Transverse colon (tissue), 4 donors: Measurements from ENCODE around the gene PDSS1. TPM values are rescaled to one million over a fixed set of nuclear protein-coding genes. Genes with fewer than 3 reads are reported as not detected.

Experiments used
- DNase-seq: peaks from one replicate; pipeline ENCODE4 v3.0.0-alpha.2; 2019
- H3K27ac ChIP-seq, 4 donors: fragments of 200-600 bp; sonication (generic); 2 replicates each; pipeline ENCODE4 v1.5.1; 2016 to 2018; ENCODE audit warnings: inconsistent platforms in 4 of 4
- H3K27me3 ChIP-seq: fragments of 200-600 bp; sonication (generic); 2 replicates; pipeline ENCODE4 v1.5.1; 2017; ENCODE audit warnings: inconsistent platforms
- H3K36me3 ChIP-seq, 4 donors: fragments of 200-600 bp; sonication (generic); 2 replicates each; pipeline ENCODE4 v1.5.1; 2017 to 2019; ENCODE audit warnings: inconsistent platforms in 4 of 4
- H3K4me1 ChIP-seq, 4 donors: fragments of 200-600 bp; sonication (generic); 2 replicates each; pipeline ENCODE4 v1.5.1; 2017 to 2020; ENCODE audit warnings: inconsistent platforms in 4 of 4
- H3K4me3 ChIP-seq, 4 donors: fragments of 200-600 bp; sonication (generic); 1 replicate in 1 of 4; 2 replicates in 3 of 4; pipeline versions ENCODE4 v1.5.1 to v1.6.1; 2017 to 2019; ENCODE audit warnings: inconsistent platforms in 4 of 4
- H3K9me3 ChIP-seq, 2 donors: fragments of 200-600 bp; sonication (generic); 2 replicates each; pipeline ENCODE4 v1.5.1; 2017 to 2019; ENCODE audit warnings: inconsistent platforms in 2 of 2
- EP300 ChIP-seq: sonication (generic); formaldehyde crosslinking; IDR thresholded peaks from one replicate; pipeline ENCODE4 v1.6.1; 2017; ENCODE audit warnings: antibody characterized with exemption, low read depth
- POLR2A ChIP-seq: fragments of 450-650 bp; IDR thresholded peaks from one replicate; pipeline ENCODE4 v1.6.1; 2016; ENCODE audit warnings: antibody characterized with exemption, mild to moderate bottlenecking, moderate library complexity
- POLR2AphosphoS5 ChIP-seq, 3 donors: sonication (generic); formaldehyde crosslinking; IDR thresholded peaks; one replicate each; pipeline ENCODE4 v1.6.1; 2016; ENCODE audit warnings: antibody characterized with exemption in 3 of 3
- WGBS, 2 donors: methylation state at CpG; one replicate each; pipeline ENCODE4 v1.1.5; 2018; ENCODE audit warnings: low coverage in 1 of 2; 5-methylcytosine and 5-hydroxymethylcytosine counted together
- in situ Hi-C, 4 donors: fragments of 200-750 bp; cut with MboI; loops; one replicate each; pipeline versions ENCODE4 v1.15.0 to v1.15.1; 2017; ENCODE audit warnings: low sequenced_read_pairs in 3 of 4, low pct_ligation_motif_present in 1 of 4, low pct_unique_long_range_greater_than_20kb in 1 of 4
- intact Hi-C: fragments of 100-400 bp; cut with DNase I; formaldehyde crosslinking; loops from one replicate; pipeline ENCODE4 v1.15.1; 2023; ENCODE audit warnings: low total_unique reads
- total RNA-seq, 4 donors: library from RNA; depleted of rRNA; stranded (reverse); fragments of >200 nt; gene quantifications; one replicate each; pipeline ENCODE4 v1.1.0, GENCODE V29; 2016
- TF ChIP-seq, protein P1 (sequence below), 5 experiments: fragments of 200-600 bp in 3 of 5; fragments of 450-650 bp in 2 of 5; sonication (generic) in 3 of 5; IDR thresholded peaks; 1 replicate in 2 of 5; 2 replicates in 3 of 5; pipeline ENCODE4 v1.5.1; 2016 to 2017; ENCODE audit warnings: antibody characterized with exemption in 5 of 5, inconsistent platforms in 3 of 5, mild to moderate bottlenecking in 2 of 5, moderate library complexity in 1 of 5

The PDSS1 gene
- total RNA-seq, 4 donors from 2014 or later = 13.1 to 66.7 (median 23.8) TPM

- Histone ChIP-seq H3K4me3 (no peak overlapping the region), H3K36me3 (peaks cover 0 to 32% (median 1%) of the 10 kb centered on the region in 4 donors), H3K9me3 (no peaks in the 10 kb centered on the region), H3K27me3 (no peaks in the 10 kb centered on the region), H3K27ac (peak overlapping the region in 1 of 4 donors; percentile 30), H3K4me1 (peaks cover 0 to 4% (median 2%) of the 10 kb centered on the region in 4 donors)
- WGBS, 2 donors = 34 to 39% methylated on average over 6 of the region's 6 CpGs
- no peak for DNase-seq
- TF ChIP-seq EP300 (no peak), POLR2AphosphoS5 (IDR thresholded peaks at IDR 0.05) (no peak), POLR2A (no peak)
- TF ChIP-seq, protein P1, sequence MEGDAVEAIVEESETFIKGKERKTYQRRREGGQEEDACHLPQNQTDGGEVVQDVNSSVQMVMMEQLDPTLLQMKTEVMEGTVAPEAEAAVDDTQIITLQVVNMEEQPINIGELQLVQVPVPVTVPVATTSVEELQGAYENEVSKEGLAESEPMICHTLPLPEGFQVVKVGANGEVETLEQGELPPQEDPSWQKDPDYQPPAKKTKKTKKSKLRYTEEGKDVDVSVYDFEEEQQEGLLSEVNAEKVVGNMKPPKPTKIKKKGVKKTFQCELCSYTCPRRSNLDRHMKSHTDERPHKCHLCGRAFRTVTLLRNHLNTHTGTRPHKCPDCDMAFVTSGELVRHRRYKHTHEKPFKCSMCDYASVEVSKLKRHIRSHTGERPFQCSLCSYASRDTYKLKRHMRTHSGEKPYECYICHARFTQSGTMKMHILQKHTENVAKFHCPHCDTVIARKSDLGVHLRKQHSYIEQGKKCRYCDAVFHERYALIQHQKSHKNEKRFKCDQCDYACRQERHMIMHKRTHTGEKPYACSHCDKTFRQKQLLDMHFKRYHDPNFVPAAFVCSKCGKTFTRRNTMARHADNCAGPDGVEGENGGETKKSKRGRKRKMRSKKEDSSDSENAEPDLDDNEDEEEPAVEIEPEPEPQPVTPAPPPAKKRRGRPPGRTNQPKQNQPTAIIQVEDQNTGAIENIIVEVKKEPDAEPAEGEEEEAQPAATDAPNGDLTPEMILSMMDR (IDR thresholded peaks at IDR 0.05) = no peak
- intact Hi-C loops = no loop called here
- in situ Hi-C loops = loop anchor here in 1 of 4 donors (25.0 kb wide), 1 partner anchor 123 kb away; the partner anchor contains the start of gene ABI1
Observed at GRCh38 chr10:26739071-26739631, 41.6 kb downstream of the PDSS1 start.

DNA sequence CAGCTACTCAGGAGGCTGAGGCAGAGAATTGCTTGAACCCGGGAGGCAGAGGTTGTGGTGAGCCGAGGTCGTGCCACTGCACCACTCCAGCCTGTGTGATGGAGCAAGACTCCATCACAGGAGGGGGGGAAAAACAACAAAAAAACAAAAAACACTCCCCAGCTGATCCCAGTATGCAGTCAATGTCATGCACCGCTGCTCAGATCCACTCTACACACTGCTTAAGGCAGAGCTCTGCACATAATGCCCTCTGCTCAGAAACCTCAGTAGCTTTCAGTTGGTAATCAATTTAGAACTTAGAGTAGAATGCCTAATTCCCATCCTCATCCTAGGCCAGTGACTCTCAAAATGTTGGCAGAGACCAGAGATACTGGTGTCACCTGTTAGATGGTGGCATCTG, 43.9 kb downstream of the PDSS1 start:
- no peak overlapping the region for H3K4me3 ChIP-seq
- no peak overlapping the region for H3K27ac ChIP-seq
- no peak for DNase-seq
- H3K9me3 ChIP-seq = no peaks in the 10 kb centered on the region
- peaks cover 0 to 41% (median 2%) of the 10 kb centered on the region in 4 donors for H3K36me3 ChIP-seq
- intact Hi-C loops (no loop called here), in situ Hi-C loops (loop anchor here in 2 of 4 donors (10.0 to 25.0 kb wide), 2 partner anchors 113 to 121 kb away; partner anchors contain the start of gene ABI1 (in 1 of the 2))
- 95% methylated on average over 4 of the region's 4 CpGs; no CpG with 5 or more reads in 1 of the 2 donors for WGBS, 2 donors
- no peak for TF ChIP-seq EP300
- TF ChIP-seq, protein P1 (IDR thresholded peaks at IDR 0.05) = no peak
- TF ChIP-seq POLR2AphosphoS5 (IDR thresholded peaks at IDR 0.05) = no peak
- no peak for TF ChIP-seq POLR2A
- H3K27me3 ChIP-seq = no peaks in the 10 kb centered on the region
- H3K4me1 ChIP-seq = peaks cover 0 to 4% (median 0%) of the 10 kb centered on the region in 4 donors

GRCh38 chr10:26743091-26743490, 45.6 kb downstream of the PDSS1 start:
- H3K27ac ChIP-seq = no peak overlapping the region
- H3K4me3 ChIP-seq = no peak overlapping the region
- intact Hi-C loops (no loop called here), in situ Hi-C loops (loop anchor here in 2 of 4 donors (10.0 to 25.0 kb wide), 2 partner anchors 112 to 119 kb away; partner anchors contain the start of gene ABI1 (in 1 of the 2))
- peaks cover 0 to 49% (median 2%) of the 10 kb centered on the region in 4 donors for H3K36me3 ChIP-seq
- H3K9me3 ChIP-seq = no peaks in the 10 kb centered on the region
- WGBS, 2 donors = 87 to 94% methylated on average over 2 of the region's 2 CpGs
- no peak for DNase-seq
- TF ChIP-seq POLR2AphosphoS5 (IDR thresholded peaks at IDR 0.05) (no peak), EP300 (no peak), POLR2A (no peak)
- TF ChIP-seq, protein P1 (IDR thresholded peaks at IDR 0.05) = no peak
- no peaks in the 10 kb centered on the region for H3K27me3 ChIP-seq
- H3K4me1 ChIP-seq = peaks cover 0 to 4% (median 0%) of the 10 kb centered on the region in 4 donors

DNA sequence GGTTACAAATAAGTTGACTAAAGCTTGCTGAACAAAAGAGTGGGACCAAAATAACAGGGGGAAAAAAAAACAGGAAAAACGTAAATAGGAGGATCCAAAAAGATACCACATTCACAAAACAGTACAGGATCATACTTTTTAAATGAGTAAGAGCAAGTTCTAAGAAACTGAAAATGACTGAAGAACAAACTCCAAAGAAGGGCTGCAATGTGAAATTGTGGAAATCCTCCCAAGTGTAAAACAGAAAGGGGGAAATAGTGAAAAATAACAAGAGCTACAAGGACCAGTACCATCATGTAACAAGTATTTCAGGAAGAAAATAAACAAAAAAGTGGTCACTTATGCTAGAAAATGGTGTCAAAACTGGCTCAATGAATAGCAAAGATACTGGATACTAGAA, 46.3 kb downstream of the PDSS1 start:
- no peak for DNase-seq
- Histone ChIP-seq H3K4me1 (no peaks in the 10 kb centered on the region), H3K27ac (no peak overlapping the region), H3K27me3 (no peaks in the 10 kb centered on the region), H3K36me3 (peaks cover 0 to 49% (median 2%) of the 10 kb centered on the region in 4 donors), H3K4me3 (no peak overlapping the region), H3K9me3 (no peaks in the 10 kb centered on the region)
- TF ChIP-seq, protein P1 (IDR thresholded peaks at IDR 0.05) = no peak
- TF ChIP-seq EP300 = no peak
- no peak for TF ChIP-seq POLR2AphosphoS5 (IDR thresholded peaks at IDR 0.05)
- TF ChIP-seq POLR2A = no peak
- WGBS, 2 donors = 74% methylated on average over 1 of the region's 1 CpG; no CpG with 5 or more reads in 1 of the 2 donors
- intact Hi-C loops = no loop called here
- in situ Hi-C loops = loop anchor here in 2 of 4 donors (10.0 to 25.0 kb wide), 2 partner anchors 111 to 118 kb away; partner anchors contain the start of gene ABI1 (in 1 of the 2)
